Right kidney (tissue), 1 donor: ENCODE data around the gene ZFAND3.
"Not testable (repeated sequence)": the region's sequence is repeated elsewhere in the genome, so short reads cannot be mapped to it uniquely, and the experiment has no call there.

Experiments
- DNase-seq: peaks from one replicate; pipeline ENCODE4 v3.0.0-alpha.2; 2016

Gene ZFAND3

DNA sequence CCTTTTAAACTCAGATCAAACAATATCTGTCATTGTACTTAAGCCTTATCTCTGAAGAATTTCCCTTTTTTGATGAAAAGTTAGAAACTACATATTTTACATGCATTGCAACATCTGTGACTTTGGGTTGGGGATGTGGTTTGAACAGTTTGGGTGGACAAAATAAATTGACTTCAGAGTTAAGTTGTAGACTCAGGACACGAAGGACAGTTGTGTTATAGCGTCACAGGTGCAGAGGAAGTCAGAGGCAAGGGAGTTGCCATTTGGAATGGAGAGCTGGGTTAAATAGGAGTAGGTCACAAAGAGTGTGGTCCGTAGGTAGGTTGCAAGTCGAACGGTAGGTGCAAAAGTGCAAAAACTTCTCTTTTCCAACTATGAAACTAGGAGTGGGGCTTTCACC lies 46.0 kb downstream of the ZFAND3 start:
- no peak for DNase-seq

GRCh38 chr6:37866590-37867507 lies 47.3 kb downstream of the ZFAND3 start:
- DNase-seq, result no peak

DNA sequence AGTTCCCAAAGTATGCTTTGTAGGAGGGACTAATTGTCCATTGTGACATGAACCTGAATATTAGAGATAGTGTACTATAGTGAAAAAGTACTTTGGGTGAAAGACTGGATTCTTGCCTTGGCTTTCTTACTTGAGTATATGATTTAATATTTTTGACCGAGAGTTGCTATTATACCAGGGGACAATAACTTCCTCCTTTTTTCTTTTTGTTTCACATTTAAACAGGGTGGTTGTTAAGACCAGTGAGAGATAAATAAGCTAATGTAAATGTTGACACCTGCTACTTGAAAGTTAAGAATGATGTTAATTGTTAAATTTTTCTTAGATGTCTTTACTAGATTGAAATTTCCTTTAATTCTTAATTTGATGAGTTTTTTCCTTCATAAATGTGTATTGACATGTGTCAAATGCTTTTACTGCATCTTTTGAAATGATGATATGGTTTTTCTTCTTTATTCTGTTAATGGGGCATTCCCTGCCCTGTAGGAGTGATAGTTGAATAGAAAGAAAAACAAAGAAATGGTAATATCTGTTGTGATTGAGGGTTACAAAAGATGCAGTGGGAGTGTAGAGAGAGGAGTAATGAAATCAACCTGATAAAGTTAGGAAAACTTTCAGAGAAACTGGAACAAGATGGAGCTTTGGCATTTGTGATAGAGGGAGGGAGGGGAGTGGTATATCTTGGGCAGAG lies 48.4 kb downstream of the ZFAND3 start:
- DNase-seq, result no peak

DNA sequence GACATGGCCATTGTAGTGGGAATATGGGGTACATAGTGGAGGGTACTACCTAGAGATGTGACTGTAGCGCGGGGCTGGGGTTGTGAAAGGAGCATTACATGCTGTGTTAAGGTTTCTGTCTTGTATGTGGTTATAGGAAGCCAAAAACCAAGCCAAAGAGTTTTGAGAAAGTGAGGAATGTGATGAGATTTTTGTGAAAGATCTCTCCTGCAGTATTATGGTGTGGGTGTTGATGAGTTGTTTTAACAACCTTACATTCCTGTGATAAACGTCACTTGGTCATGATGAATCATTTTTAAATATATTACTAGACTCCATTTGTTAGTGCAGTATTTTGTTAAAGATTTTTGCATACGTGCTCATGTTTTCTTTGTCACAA lies 48.9 kb downstream of the ZFAND3 start:
- DNase-seq, result no peak

DNA sequence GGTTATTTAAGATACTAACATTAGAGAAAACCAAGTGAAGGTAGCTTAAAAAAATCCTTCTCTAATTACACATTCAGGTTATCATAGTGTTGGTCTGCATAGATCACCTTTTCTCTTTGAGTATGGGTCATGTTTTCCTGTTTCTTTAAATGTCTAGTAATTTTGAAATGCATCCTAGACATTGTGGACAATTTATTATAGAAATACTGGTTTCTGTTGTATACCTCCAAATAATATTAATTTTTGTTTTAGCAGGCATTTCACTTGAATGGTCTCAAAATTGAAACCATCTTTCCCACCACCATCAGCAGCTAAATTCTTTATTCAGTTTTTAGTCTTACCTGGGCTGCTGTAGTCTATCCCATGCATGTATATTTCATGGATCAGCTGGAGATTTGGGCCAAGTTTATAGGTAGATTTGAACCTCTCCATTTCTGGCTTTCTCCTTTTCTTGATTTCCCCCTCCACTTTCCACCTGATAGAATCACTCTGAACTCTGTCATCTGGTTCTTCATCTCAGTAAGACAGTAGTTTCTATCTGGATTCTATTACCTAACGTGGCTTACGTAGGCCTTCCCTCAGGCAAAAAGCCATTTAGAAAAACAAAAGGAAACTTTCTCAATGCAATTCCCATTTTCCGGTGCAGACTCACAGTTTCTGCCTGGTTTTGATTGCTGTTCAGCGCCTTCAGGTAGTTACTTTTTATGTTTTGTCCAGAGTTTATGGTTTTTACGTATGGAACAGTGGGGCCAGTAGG lies 52.3 kb downstream of the ZFAND3 start:
- DNase-seq, result no peak

DNA sequence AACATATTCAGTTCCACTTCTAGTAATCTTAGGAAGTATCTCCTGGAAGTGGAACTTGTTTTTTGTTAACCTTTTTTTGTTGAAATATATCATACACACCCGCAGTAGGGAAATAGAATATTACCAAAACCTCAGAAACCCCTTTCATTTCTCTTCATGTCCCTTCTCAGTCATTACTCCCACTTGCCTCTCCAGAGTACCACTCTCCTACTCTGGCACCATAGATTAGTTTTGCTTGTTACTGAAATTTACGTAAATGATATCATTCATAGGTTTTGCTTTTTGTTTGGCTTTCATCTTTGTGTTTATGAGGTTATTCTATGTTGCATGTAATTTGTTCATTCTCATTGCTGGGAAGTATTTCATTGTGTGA lies 52.8 kb downstream of the ZFAND3 start:
- no peak for DNase-seq

DNA sequence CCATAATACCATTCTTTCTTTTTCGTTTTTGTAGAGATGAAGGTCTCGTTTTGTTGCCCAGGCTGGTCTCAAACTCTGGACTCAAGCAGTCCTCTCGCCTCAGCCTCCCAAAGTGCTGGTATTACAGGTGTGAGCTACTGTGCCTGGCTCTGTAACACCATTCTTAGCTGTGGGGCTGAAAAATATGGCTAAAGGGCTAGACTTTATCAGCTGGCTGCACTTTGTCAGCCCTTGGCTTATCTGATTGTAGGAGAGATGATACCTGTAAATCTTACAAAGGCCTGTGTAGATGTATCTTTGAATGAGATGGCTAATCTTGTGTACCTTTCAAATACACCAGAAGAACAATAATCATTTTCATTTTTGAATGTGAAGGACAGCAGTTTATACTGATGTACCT lies 55.2 kb downstream of the ZFAND3 start:
- DNase-seq, result no peak

GRCh38 chr6:37875561-37876309 lies 56.2 kb downstream of the ZFAND3 start:
- DNase-seq, result no peak

DNA sequence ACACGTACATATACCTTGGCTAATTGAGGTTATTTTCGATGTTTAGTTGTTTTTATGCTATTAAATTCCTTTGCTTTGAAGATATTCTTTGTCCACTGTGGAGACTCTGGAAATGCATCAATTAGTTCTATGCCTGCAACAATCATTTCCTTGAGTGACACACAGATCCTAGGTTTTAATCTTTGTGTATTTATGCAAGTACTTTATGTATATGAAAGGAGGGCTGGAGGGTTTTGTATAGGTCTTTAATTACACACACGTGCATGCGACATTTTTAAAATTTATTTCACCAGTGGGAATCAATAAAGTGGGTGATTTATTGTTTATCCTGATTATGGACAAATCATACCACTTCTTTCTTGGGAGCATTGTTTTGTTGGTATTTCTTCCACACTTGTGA lies 57.3 kb downstream of the ZFAND3 start:
- no peak for DNase-seq

DNA sequence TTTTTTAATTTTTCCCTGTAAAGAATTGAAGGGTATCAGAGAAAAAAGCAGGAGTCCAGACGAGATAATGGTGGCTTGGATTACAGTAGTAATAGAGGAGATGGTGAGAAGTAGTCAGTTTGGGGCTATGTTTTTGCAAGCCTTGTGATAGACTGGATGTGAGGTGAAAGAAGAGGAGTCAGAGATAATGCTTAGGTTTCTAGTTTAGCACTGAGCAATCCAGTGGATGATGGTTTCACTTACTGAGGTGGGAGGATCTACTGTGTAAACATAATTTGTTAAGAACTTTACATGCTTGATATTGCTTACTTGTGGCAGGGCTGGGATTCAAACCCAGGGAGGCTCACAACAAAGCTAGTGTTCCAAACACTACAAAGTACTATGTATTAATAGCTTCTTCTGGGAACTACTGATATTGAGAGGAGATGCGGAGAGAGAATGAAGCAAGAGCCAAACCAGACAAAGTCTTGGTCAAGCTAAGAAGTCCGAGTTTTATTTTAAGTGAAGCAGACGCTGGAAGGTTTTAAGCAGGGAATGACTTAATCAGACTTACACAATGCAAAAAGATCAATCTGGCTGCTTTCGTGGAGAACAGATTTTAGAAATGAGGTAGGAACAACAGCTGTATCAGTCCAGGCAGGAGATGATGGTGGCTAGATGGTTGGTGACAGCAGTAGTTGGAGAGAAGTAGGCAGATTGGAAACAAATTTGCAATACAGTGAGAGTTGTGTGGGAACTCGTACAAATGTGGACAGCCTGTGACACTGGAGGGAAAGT lies 58.0 kb downstream of the ZFAND3 start:
- peak; percentile 6 for DNase-seq

DNA sequence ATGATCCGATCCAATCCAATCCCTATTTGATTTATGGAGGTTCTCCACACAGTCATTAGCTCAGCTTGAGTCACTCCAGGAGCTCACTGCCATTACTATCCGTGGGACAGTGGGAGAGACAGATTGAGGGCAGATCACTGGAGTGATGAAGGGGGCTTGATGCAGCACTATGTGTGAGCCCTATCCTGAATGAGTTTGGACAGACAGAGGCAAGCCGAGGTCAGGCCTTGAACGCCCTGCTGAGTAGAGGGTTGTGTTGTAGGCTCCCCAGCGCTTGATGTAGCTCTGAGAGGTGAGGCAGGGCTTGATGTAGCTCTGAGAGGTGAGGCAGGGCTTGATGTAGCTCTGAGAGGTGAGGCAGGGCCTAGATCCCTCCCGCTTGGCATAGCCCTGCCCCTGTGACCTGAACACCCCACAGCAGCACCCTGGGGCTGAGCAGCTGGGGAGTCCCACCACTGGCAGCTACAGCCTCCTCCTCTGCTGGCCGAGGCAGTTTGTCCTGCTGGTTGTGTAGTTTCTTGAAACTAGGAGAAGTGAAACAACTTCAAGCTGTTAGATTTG lies 58.7 kb downstream of the ZFAND3 start:
- DNase-seq, result no peak

DNA sequence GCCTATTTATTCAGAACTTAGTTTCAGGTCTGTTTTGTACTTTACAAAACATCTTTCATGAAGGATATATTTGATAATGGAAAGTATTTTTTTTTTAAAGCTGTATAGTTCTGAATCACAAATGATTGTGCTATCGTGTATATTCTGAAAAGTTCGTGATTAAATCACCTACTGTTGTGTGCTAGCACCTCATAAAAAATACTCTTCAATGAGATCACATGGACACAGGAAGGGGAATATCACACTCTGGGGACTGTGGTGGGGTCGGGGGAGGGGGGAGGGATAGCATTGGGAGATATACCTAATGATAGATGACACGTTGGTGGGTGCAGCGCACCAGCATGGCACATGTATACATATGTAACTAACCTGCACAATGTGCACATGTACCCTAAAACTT lies 61.1 kb downstream of the ZFAND3 start:
- not testable (repeated sequence) for DNase-seq

DNA sequence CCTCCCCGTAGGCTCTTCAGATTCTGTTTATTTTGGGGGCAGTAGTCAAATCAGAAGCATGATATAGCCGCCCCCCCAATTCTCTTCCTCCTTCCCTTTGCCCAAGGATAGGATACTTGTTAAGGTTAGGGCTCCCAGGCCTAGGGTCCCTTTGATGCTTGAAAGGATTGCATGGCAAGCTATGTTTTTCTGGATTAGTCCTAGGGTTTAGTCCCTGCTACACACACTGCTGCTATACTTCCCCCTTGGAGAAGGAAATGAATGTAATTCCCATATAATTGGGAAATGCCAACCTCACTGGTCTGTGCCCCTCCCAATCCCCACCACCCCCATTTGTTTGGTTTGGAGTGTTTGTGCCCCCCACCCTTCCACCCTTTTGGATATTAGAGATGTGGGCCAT lies 62.8 kb downstream of the ZFAND3 start:
- DNase-seq, result no peak

- DNase-seq, result no peak
Observed at GRCh38 chr6:37882724-37883413, 63.3 kb downstream of the ZFAND3 start.

GRCh38 chr6:37884548-37884947 lies 65.0 kb downstream of the ZFAND3 start:
- no peak for DNase-seq

- DNase-seq, result no peak
Observed at GRCh38 chr6:37889051-37889450, 69.5 kb downstream of the ZFAND3 start.

- DNase-seq, result no peak
Observed at GRCh38 chr6:37889486-37889885, 70.0 kb downstream of the ZFAND3 start.

GRCh38 chr6:37891072-37891471 lies 71.5 kb downstream of the ZFAND3 start:
- no peak for DNase-seq

DNA sequence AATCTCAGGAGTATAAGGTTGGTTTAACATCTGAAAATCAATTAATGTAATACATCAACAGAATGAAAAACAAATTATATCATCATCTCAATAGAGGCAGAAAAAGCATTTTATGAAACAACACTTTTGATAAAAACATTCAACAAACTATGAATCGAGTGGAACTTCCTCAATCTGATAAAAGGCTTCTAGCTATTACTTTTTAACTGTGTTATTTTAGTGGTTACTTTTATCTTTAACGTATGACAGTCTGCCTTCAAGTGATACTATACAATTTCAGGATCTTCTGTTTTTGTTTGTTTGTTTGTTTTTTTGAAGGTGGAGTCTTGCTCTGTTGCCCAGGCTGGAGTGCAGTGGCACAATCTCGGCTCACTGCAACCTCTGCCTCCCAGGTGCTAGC lies 73.7 kb downstream of the ZFAND3 start:
- no peak for DNase-seq

DNA sequence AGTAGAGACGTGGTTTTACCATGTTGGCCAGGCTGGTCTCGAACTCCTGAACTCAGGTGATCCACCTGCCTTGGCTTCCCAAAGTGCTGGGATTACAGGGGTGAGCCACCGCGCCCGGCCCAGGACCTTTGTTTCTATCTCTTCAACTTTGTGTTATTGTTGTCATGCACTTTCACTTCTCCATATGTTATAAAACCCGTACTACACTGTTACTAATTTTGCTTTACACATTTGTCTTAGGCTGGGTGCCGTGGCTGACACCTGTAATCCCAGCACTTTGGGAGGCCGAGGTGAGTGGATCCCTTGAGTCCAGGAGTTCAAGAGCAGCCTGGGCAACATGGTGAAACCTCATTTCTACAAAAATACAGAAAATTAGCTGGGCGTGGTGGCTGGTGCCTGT lies 74.2 kb downstream of the ZFAND3 start:
- DNase-seq, result not testable (repeated sequence)

DNA sequence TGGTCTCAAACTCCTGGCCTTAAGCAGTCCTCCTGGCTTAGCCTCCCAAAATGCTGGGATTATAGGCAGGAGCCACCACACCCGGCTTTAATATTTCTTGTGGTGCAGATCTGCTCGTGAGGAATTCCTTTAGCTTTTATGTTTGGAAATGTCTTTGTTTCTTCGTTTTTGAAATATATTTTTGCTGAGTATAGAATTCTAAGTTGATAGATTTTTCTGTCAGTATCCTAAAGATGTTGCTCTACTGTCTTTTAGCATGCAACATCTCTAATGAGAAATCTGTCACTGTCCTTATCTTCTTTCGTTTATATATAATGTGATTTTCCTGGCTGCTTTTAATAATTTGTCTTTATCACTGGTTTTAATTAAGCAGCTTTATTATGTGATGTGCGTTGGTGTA lies 75.1 kb downstream of the ZFAND3 start:
- DNase-seq, result no peak
